22Rv1 (cell line): ENCODE measurements around the gene FBXO2.

Source experiments
- ZFX ChIP-seq: fragments of 450-650 bp; IDR thresholded peaks from 2 replicates; pipeline ENCODE4 v1.6.1; 2017; ENCODE audit warnings: antibody characterized with exemption, borderline replicate concordance
- TF ChIP-seq, protein P1 (sequence below): fragments of 450-650 bp; IDR thresholded peaks from 2 replicates; pipeline ENCODE4 v1.5.1; 2017; ENCODE audit warnings: mild to moderate bottlenecking

DNA sequence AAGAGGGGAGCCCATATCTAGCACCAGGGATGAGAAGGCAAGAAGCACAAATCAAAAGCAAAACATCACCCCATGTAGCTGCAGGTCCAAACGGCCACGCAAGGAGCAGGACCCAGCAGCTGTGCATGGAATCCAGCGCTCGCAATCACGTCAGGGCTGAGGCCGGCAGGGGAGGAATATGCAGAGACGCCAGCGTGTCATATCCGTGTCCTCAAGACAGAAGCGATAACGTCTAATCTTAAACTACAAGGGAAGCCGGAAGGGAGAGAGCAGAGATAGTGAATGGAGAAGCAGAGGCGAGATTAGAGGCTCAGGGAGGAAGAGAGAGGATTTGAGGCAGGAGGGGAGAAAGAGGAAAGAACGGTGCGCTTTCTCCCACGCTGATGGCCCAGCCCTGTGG, 39.1 kb downstream of the FBXO2 start:
- TF ChIP-seq, protein P1, sequence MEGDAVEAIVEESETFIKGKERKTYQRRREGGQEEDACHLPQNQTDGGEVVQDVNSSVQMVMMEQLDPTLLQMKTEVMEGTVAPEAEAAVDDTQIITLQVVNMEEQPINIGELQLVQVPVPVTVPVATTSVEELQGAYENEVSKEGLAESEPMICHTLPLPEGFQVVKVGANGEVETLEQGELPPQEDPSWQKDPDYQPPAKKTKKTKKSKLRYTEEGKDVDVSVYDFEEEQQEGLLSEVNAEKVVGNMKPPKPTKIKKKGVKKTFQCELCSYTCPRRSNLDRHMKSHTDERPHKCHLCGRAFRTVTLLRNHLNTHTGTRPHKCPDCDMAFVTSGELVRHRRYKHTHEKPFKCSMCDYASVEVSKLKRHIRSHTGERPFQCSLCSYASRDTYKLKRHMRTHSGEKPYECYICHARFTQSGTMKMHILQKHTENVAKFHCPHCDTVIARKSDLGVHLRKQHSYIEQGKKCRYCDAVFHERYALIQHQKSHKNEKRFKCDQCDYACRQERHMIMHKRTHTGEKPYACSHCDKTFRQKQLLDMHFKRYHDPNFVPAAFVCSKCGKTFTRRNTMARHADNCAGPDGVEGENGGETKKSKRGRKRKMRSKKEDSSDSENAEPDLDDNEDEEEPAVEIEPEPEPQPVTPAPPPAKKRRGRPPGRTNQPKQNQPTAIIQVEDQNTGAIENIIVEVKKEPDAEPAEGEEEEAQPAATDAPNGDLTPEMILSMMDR, result no peak
- TF ChIP-seq ZFX, result no peak
